ENCODE data around the gene ZBTB20.

Gene ZBTB20

GRCh38 chr3:114896978-114897377, 250.1 kb downstream of the ZBTB20 start:
- TF ChIP-seq EZH2phosphoT487 (IDR thresholded peaks at IDR 0.05; ENCODE audit: borderline replicate concordance, low read length) = no peak
- TF ChIP-seq CTCF (IDR thresholded peaks at IDR 0.05; ENCODE audit: low read depth, low read length, poor library complexity, severe bottlenecking) = no peak
- Histone ChIP-seq H3F3A (ENCODE audit: control insufficient read depth, insufficient read depth) (no peaks in the 10 kb centered on the region), H3K4me3 (ENCODE audit: low read length) (no peak overlapping the region), H4K20me1 (ENCODE audit: control insufficient read depth, insufficient read depth, low read depth, low read length) (no peaks in the 10 kb centered on the region), H3K27me3 (ENCODE audit: control insufficient read depth, low read length) (no peaks in the 10 kb centered on the region), H3K4me2 (ENCODE audit: low read length) (no peak overlapping the region), H3K79me2 (ENCODE audit: control insufficient read depth, low read length) (no peaks in the 10 kb centered on the region), H3K36me3 (ENCODE audit: control insufficient read depth, low read length) (no peaks in the 10 kb centered on the region), H3K9me3 (ENCODE audit: control insufficient read depth, insufficient read depth, low read length) (no peaks in the 10 kb centered on the region), H3K27ac (ENCODE audit: low read depth, low read length) (no peak overlapping the region), H3K9me2 (replicated peaks; ENCODE audit: control insufficient read depth, low read length) (no peaks in the 10 kb centered on the region), H3K4me1 (ENCODE audit: control insufficient read depth, low read length) (no peaks in the 10 kb centered on the region)

- Histone ChIP-seq H3K4me2 (ENCODE audit: low read length) (no peak overlapping the region), H3K27me3 (ENCODE audit: control insufficient read depth, low read length) (no peaks in the 10 kb centered on the region), H3K4me3 (ENCODE audit: low read length) (no peak overlapping the region), H4K20me1 (ENCODE audit: control insufficient read depth, insufficient read depth, low read depth, low read length) (no peaks in the 10 kb centered on the region), H3K4me1 (ENCODE audit: control insufficient read depth, low read length) (no peaks in the 10 kb centered on the region), H3K79me2 (ENCODE audit: control insufficient read depth, low read length) (no peaks in the 10 kb centered on the region), H3K9me3 (ENCODE audit: control insufficient read depth, insufficient read depth, low read length) (no peaks in the 10 kb centered on the region), H3K36me3 (ENCODE audit: control insufficient read depth, low read length) (no peaks in the 10 kb centered on the region), H3K9me2 (replicated peaks; ENCODE audit: control insufficient read depth, low read length) (no peaks in the 10 kb centered on the region), H3K27ac (ENCODE audit: low read depth, low read length) (no peak overlapping the region), H3F3A (ENCODE audit: control insufficient read depth, insufficient read depth) (no peaks in the 10 kb centered on the region)
- no peak for TF ChIP-seq EZH2phosphoT487 (IDR thresholded peaks at IDR 0.05; ENCODE audit: borderline replicate concordance, low read length)
Measured at GRCh38 chr3:114893361-114893760, 253.7 kb downstream of the ZBTB20 start.

GRCh38 chr3:114892880-114893279, 254.2 kb downstream of the ZBTB20 start:
- Histone ChIP-seq H3K27me3 (ENCODE audit: control insufficient read depth, low read length) (no peaks in the 10 kb centered on the region), H3F3A (ENCODE audit: control insufficient read depth, insufficient read depth) (no peaks in the 10 kb centered on the region), H3K4me1 (ENCODE audit: control insufficient read depth, low read length) (no peaks in the 10 kb centered on the region), H3K4me2 (ENCODE audit: low read length) (no peak overlapping the region), H3K4me3 (ENCODE audit: low read length) (no peak overlapping the region), H3K36me3 (ENCODE audit: control insufficient read depth, low read length) (no peaks in the 10 kb centered on the region), H3K27ac (ENCODE audit: low read depth, low read length) (no peak overlapping the region), H3K79me2 (ENCODE audit: control insufficient read depth, low read length) (no peaks in the 10 kb centered on the region), H4K20me1 (ENCODE audit: control insufficient read depth, insufficient read depth, low read depth, low read length) (no peaks in the 10 kb centered on the region), H3K9me2 (replicated peaks; ENCODE audit: control insufficient read depth, low read length) (no peaks in the 10 kb centered on the region), H3K9me3 (ENCODE audit: control insufficient read depth, insufficient read depth, low read length) (no peaks in the 10 kb centered on the region)
- TF ChIP-seq CTCF (IDR thresholded peaks at IDR 0.05; ENCODE audit: low read depth, low read length, poor library complexity, severe bottlenecking) (no peak), EZH2phosphoT487 (IDR thresholded peaks at IDR 0.05; ENCODE audit: borderline replicate concordance, low read length) (no peak)

GRCh38 chr3:114892131-114892879, 254.8 kb downstream of the ZBTB20 start:
- H3K79me2 ChIP-seq (ENCODE audit: control insufficient read depth, low read length) = no peaks in the 10 kb centered on the region
- H4K20me1 ChIP-seq (ENCODE audit: control insufficient read depth, insufficient read depth, low read depth, low read length) = no peaks in the 10 kb centered on the region
- no peak overlapping the region for H3K27ac ChIP-seq (ENCODE audit: low read depth, low read length)
- no peaks in the 10 kb centered on the region for H3K36me3 ChIP-seq (ENCODE audit: control insufficient read depth, low read length)
- H3K4me3 ChIP-seq (ENCODE audit: low read length) = no peak overlapping the region
- no peaks in the 10 kb centered on the region for H3K9me3 ChIP-seq (ENCODE audit: control insufficient read depth, insufficient read depth, low read length)
- no peak overlapping the region for H3K4me2 ChIP-seq (ENCODE audit: low read length)
- H3F3A ChIP-seq (ENCODE audit: control insufficient read depth, insufficient read depth) = no peaks in the 10 kb centered on the region
- H3K4me1 ChIP-seq (ENCODE audit: control insufficient read depth, low read length) = no peaks in the 10 kb centered on the region
- TF ChIP-seq EZH2phosphoT487 (IDR thresholded peaks at IDR 0.05; ENCODE audit: borderline replicate concordance, low read length) (no peak), CTCF (IDR thresholded peaks at IDR 0.05; ENCODE audit: low read depth, low read length, poor library complexity, severe bottlenecking) (no peak)
- H3K27me3 ChIP-seq (ENCODE audit: control insufficient read depth, low read length) = no peaks in the 10 kb centered on the region
- H3K9me2 ChIP-seq (replicated peaks; ENCODE audit: control insufficient read depth, low read length) = no peaks in the 10 kb centered on the region
